Tongue (tissue), 2 donors: ENCODE measurements around the gene PRIMPOL. TPM values are rescaled to one million over a fixed set of nuclear protein-coding genes. Genes with fewer than 3 reads are reported as not detected.

Experiments used
- DNase-seq: peaks from one replicate; pipeline ENCODE4 v3.0.0-alpha.2; 2015
- total RNA-seq: library from RNA; depleted of rRNA; stranded (reverse); fragments of >200 nt; gene quantifications from one replicate; pipeline ENCODE4 v1.2.3, GENCODE V29; 2014

PRIMPOL gene
- total RNA-seq, 1 donor from 2014 or later = 33.0 TPM

- no peak for DNase-seq
These were observed 19.1 kb downstream of the PRIMPOL start for GRCh38 chr4:184668511-184669114.

- DNase-seq = peak; percentile 53
These were observed 19.7 kb downstream of the PRIMPOL start for GRCh38 chr4:184669251-184669650.

GRCh38 chr4:184671101-184671500, 21.6 kb downstream of the PRIMPOL start:
- DNase-seq = no peak

GRCh38 chr4:184672741-184673140, 23.2 kb downstream of the PRIMPOL start:
- no peak for DNase-seq

- DNase-seq = no peak
These were observed 24.5 kb downstream of the PRIMPOL start for GRCh38 chr4:184674011-184674410.

- DNase-seq = no peak
These were observed 25.5 kb downstream of the PRIMPOL start for GRCh38 chr4:184675018-184675417.

- no peak for DNase-seq
These were observed 26.4 kb downstream of the PRIMPOL start for GRCh38 chr4:184675821-184676492.

GRCh38 chr4:184680698-184681097, 31.2 kb downstream of the PRIMPOL start:
- DNase-seq = no peak

- no peak for DNase-seq
These were observed 32.4 kb downstream of the PRIMPOL start for GRCh38 chr4:184681916-184682315.

GRCh38 chr4:184684491-184685189, 35.1 kb downstream of the PRIMPOL start:
- DNase-seq = no peak

- no peak for DNase-seq
These were observed 38.5 kb downstream of the PRIMPOL start for GRCh38 chr4:184688005-184688404.

- no peak for DNase-seq
These were observed 38.9 kb downstream of the PRIMPOL start for GRCh38 chr4:184688447-184688846.

GRCh38 chr4:184689681-184690080, 40.1 kb downstream of the PRIMPOL start:
- DNase-seq = no peak

GRCh38 chr4:184693056-184693455, 43.5 kb downstream of the PRIMPOL start:
- no peak for DNase-seq

GRCh38 chr4:184694412-184694956, 44.9 kb downstream of the PRIMPOL start:
- no peak for DNase-seq

GRCh38 chr4:184695178-184695896, 45.8 kb downstream of the PRIMPOL start:
- DNase-seq = peak; percentile 45

GRCh38 chr4:184697956-184698355, 48.4 kb downstream of the PRIMPOL start:
- no peak for DNase-seq

- no peak for DNase-seq
These were observed 50.4 kb downstream of the PRIMPOL start for GRCh38 chr4:184699941-184700340.

GRCh38 chr4:184702114-184702513, 52.6 kb downstream of the PRIMPOL start:
- no peak for DNase-seq

GRCh38 chr4:184705692-184706091, 56.2 kb downstream of the PRIMPOL start:
- DNase-seq = no peak

GRCh38 chr4:184706453-184706852, 56.9 kb downstream of the PRIMPOL start:
- no peak for DNase-seq

- DNase-seq = no peak
These were observed 62.8 kb downstream of the PRIMPOL start for GRCh38 chr4:184712322-184712721.

- no peak for DNase-seq
These were observed 64.3 kb downstream of the PRIMPOL start for GRCh38 chr4:184713887-184714286.
